ENCODE results near the gene PIEZO1.

- TF ChIP-seq POLR2A (IDR thresholded peaks at IDR 0.05) (no peak), CTCF (IDR thresholded peaks at IDR 0.05) (no peak), POLR2AphosphoS5 (IDR thresholded peaks at IDR 0.05) (no peak)
Measured at GRCh38 chr16:88784856-88785105, 239 bp downstream of the PIEZO1 start.
